HK-2 (cell line): ENCODE results near the gene CCL13.

Experiments
- DNase-seq: peaks from one replicate; pipeline ENCODE4 v3.0.0-alpha.2; 2018; ENCODE audit not compliant: unreplicated experiment

The CCL13 gene

DNA sequence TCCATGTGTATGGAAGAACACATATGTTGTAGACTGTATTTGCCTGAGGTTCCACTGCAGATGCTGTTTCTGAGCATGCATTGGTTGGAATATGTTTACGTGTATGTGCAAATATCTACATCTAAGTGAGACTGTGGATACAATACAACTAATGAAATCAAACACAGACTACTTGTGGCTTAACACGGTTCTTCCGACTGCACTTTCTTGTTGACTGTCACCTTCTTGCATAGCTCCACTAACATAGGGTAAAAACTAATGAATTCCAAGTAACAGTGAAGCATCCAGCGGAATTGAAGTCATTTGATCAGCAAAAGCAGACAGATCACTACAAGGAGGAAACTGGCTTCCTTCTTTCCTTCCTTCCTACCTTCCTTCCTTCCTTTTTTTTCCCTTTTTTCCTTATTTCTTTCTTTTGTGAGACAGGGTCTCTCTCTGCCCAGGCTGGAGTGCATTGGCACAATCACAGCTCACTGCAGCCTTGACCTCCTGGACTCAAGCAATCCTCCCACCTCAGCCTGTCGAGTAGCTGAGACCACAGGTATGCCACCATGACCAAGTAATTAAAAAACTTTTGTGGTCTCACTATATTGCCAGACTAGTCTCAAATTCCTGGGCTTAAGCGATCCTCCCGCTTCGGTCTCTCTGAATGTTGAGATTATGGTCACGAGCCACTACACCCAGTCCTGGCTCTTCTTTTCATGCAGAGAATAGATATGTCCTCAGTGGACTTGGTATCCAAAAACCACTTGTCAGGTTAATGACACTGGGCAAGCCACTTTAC is 28.7 kb downstream of the CCL13 start:
- DNase-seq: no peak

DNA sequence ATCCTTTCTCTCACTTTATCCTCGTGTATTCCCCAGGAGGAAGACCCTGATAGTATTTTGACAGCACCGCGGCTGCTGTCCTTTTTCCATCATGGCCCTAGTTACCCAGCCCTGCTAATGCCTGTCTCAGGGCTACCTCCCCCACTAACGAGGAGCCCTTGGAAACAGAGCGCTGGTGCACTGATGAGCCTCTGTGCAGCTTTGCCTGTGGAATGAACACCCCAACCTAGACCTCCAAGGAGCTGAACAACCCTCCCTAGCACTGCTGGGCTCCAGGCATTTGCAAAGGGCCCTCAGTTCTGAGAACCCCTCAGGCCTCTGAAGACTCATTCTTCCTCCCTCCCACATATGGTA is 30.0 kb downstream of the CCL13 start:
- DNase-seq: no peak

DNA sequence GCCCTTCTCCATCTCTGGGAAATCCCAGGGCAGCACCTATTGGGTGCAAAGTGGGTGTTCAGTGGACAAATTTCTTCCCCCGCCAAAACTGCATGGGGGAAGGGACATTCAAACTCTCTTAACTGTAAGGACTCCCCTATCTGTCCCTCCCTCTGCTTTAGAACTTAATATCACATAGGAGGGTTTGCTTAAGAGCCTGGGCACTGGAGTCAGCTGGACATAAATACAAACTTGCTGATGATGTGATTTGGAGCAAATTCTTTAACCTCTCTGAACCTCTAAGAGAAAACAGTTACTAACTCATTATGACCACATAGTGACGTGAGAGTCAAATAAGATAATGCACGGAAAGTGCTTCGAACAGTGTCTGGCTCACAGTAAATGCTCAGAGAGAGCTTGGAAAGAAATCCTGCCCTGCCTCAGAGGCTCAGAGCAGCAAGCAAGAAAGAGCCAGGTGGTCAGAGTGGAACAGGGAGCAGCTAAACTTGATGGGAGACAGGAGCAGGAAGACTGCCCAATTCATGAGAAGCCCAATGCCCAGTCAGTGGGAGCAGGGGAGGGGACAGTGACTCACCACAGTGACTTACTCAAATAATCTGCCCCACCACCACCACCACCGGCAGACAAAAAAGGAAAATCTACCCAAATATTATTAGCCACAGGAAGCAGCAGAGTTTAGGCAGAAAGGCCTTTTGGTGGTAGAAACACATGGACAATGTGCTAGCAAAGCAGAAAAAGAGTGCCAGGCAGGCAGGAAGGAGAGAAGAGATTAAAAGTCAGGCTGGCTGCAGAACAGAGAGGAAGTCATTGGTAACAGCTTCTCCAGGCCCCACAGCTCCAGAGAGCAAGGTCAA is 30.6 kb downstream of the CCL13 start:
- no peak for DNase-seq

DNA sequence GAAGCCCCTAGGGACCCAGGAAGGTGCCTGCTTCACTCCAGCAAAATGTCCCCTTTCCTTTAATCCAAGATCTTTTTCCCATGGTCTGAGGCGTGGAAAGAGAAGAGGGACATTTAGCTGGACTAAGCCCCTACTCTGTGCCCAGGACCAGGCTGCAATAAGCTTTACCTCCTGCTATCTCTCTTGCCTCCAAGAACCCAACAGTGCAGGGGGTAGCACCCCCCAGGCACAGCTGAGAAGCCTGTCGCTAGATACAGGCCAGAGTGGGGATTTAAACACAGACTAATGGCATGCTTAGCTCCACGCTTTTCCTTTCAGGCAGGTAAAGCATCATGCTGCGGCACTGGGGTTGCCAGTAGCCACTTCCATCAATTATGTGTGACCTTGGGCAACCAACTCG is 31.3 kb downstream of the CCL13 start:
- DNase-seq: no peak

DNA sequence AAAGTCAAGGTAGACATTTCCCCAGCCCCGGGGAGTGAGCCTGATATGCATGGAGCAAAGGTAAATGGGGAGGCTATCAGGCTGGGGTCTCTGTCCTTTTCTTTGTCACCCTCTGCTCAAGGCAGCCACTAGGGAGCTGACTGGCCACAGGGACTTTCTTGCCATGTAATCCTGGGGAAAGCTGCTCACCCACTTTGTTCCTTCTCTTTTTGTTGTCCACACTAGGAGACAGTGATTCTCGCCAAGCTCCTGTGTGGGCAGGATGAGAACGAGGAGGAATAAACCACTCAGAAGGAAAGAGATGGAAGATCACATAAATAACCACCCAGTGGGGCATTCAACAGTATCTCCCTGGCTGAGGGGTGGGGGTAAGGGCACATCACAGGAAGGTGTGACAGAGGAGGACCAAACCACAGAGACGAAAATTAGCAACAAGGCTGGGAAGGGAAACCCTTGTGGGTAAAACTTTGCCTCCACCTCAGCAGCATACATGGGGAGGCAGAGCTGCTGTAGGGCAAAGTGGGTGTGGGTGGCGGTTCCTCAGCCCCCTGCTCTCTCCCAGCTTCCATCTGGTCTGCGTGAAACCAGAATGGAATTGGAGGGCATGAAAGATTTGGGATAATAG is 33.0 kb downstream of the CCL13 start:
- no peak for DNase-seq

DNA sequence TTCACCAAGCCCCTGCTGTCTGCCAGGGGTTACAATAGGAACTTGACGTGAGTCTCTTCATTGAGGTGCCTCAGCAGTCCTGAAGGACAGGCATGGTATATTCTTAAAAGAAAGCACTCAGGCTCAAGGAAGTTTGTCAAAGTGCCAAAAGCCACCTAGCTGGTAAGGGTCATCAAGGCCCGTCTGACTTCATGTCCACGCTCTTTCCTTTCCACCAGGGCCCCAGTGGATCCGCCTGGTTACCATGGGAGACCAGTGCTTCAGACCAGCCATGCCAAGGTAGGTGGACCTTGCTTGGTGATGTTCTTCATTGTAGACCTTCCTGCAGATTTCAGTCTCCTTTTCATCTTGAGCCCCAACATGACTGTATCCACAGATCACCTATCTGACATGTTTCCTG is 34.4 kb downstream of the CCL13 start:
- DNase-seq: no peak

DNA sequence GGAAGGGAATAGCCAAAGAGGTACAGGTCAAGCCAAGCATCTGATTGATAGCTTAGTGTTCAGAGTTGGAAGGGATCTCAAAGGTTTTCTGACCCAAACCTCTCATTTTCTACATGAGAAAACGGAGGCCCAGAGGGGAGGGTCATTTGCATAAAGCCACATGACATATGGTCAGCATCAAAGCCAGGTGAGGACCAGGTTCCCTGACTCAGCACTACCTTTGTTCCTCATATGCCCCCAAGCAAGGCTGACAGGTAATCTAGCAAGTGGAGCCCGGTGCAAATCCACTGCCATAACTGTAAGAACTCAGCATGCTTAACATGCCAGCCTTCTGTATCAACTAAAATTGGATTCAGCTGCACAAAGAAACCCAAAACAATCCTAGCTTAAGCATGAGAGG is 35.0 kb downstream of the CCL13 start:
- DNase-seq: no peak

DNA sequence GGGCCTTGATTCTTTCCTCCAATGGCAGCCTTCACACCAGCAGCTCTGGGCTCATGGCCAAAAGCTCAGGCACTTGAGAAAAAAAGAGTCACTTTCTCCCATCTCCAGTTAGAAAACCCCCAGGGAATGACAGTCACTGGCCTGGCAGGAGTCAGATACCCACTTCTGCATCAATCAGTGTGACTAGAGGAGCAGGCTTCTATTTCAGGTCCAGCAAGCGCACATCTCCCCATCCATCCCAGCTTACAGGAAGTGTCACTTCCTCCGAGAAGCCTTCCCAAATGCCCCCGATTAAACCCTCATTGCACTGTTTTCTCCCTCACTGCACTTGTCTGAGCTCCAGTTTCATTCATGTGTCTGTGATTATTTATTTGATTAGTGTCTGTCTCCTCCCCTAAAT is 37.1 kb downstream of the CCL13 start:
- no peak for DNase-seq

DNA sequence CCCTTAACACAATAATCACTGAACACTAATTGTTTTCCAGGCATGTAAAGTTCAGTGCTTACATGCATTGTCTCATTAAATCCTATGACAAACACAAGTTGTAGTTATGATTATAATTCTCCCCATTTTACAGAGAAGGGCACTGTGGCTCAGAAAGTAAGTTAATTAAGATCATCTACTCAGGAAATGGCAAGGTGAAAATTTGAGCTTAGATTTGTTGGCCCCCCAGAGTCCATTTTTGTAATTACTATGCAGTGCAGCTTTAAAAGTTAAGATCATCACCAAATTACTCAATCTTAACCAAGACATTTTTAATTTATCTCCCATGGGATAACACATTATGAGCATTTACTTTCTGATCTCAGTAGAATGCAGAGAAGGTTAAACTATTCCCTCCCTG is 41.0 kb downstream of the CCL13 start:
- DNase-seq: no peak

DNA sequence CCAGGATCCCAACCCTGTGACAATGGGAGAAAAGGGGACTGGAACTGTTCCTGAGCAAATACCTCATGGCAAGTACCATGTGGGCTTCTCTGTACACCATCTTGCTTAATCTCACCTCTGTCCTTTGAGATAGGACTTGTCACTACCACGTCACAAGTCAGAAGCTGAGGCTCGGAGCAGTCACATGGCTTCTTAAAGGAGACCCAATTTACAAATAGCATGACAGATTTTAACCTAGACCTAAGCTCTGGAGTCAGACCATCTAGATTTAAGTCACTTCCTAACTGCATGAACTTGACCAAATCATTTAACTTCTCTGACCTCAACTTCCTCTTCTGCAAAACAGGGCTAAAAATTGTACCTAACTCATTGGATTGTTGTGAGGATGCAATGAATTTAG is 42.7 kb downstream of the CCL13 start:
- no peak for DNase-seq

DNA sequence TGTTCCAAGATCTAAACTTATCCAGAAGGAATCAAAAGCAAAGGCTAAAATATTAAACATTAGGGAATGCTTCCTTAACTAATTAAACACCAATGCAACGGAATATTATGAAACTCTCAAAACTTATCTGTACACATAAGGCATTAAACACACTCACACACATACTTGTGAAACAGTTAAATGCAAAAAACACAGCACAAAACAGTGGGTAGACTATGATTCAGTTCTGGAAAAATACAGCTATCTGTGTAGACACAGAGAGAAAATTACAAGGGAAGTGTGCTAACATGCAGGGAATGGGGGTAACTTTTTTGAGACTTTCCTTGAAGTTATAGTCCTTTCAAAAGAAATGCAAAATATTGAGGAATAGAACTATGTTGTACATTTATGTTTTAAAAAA is 43.4 kb downstream of the CCL13 start:
- no peak for DNase-seq

DNA sequence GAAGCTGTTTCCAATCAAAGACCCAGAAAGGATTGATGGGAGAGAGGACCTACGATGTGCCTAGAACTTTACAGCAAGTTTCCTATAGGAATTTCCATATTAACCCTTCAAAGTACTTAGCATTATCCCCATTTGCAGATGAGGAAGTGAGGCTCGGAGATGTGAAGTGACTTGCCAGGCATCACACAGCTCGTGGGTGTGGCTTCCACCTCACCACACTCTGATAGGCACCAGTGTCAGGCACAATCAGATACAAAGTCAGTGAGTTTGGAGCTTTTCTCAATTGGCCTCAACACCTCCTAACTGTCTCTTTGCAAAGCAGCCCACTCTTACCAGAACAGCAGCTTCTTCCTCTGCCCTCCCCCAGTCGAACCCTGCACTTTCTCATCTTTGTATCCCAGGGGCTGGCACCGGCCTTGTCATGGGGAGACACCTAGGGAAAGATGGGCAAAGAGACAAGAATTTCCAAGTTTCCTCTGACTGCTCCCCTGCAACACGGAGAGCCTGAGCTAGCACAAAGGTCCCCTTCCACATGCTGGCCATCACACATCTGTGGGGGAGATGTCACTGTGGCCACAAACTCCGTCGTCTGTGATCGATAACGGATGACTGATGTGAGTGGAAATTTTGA is 44.1 kb downstream of the CCL13 start:
- DNase-seq: no peak

DNA sequence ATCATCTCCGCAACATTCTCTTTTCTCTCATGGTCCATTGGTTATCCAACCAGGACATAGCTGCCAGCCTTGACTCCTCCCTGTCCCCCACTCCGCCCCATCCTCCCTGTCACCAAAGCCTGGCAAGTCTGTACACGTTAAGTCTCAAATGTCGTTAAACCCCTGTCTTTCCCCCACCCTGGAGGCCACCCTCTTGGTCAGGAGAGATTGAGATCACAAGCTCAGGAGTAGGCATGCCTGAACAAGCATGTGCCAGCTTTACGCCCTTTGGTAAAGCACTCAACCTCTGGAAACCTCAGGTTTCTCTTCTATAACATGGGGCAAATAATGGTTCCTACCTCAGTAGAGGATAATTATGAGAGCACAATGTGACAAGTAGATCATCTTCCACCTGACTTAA is 44.9 kb downstream of the CCL13 start:
- no peak for DNase-seq

DNA sequence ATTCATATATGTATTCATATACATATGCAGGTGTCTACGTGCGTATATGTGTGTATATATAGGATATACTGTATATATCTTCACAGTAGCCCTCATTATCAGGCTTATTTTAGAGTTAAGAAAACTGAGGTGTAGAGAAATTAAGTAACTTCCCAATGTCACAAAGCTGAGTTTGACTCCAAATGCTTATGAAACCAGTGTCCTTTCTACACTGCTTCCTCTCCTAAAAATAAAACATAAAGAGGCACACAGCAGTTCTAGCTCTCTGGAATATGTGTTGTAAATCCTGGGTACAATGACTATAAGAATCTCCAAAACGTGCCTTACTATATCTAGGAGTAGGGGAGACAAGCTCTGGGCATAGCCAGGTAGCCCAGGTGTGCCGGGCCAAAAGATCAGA is 46.7 kb downstream of the CCL13 start:
- no peak for DNase-seq

DNA sequence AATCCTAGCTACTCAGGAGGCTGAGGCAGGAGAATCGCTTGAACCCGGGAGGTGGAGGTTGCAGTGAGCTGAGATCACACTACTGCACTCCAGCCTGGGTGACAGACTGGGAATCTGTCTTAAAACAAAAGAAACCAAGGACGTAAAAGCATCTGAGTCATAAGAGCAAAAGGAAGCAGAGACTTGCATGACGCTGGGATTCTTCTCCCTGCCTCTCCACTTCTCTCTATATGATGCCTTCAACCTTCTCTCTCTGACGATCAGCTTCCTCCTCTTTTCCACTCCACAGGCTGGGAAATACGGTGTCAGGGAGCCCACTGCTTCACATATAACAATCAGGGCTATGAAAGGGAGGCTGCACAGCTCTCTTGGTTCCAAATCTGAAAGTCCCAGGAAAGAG is 49.9 kb downstream of the CCL13 start:
- no peak for DNase-seq
